Measurements from ENCODE around the gene CENPV. TPM values are rescaled to one million over a fixed set of nuclear protein-coding genes. Genes with fewer than 3 reads are reported as not detected.

CENPV gene
- total RNA-seq, 4 donors from 2014 or later, result 18.3 to 39.4 (median 28.5) TPM

DNA sequence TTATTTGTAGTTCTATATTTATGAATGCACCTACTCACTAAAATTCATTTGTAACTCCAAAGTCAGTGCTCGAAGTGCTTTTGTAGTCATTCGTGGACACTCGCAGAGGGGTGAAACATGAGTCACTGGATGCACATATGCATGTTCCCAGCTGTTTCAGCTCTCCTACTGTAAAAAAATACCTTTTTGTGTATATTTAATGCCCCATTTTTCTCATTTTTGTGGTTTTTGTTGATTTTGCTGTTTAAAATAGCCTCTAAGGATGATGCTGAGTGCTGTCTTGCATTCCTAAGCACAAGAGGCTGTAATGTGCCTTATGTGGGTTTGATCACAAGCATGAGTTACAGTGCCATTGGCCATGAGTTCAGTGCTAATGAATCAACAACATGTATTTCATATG lies 30.6 kb downstream of the CENPV start:
- H3K9me3 ChIP-seq, result no peaks in the 10 kb centered on the region
- no peak overlapping the region for H3K4me3 ChIP-seq
- intact Hi-C loops (cut with DNase I; ENCODE audit: low total_unique reads) (no loop called here), in situ Hi-C loops (cut with MboI; ENCODE audit: low sequenced_read_pairs in 4 of 4) (no loop called here)
- no peak for DNase-seq
- H3K27me3 ChIP-seq, result no peaks in the 10 kb centered on the region
- peaks cover 0 to 23% of the 10 kb centered on the region in 2 donors for H3K36me3 ChIP-seq
- ATAC-seq, result no peak
- H3K27ac ChIP-seq, result no peak overlapping the region
- TF ChIP-seq, protein P1, sequence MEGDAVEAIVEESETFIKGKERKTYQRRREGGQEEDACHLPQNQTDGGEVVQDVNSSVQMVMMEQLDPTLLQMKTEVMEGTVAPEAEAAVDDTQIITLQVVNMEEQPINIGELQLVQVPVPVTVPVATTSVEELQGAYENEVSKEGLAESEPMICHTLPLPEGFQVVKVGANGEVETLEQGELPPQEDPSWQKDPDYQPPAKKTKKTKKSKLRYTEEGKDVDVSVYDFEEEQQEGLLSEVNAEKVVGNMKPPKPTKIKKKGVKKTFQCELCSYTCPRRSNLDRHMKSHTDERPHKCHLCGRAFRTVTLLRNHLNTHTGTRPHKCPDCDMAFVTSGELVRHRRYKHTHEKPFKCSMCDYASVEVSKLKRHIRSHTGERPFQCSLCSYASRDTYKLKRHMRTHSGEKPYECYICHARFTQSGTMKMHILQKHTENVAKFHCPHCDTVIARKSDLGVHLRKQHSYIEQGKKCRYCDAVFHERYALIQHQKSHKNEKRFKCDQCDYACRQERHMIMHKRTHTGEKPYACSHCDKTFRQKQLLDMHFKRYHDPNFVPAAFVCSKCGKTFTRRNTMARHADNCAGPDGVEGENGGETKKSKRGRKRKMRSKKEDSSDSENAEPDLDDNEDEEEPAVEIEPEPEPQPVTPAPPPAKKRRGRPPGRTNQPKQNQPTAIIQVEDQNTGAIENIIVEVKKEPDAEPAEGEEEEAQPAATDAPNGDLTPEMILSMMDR (IDR thresholded peaks at IDR 0.05 in 4 of 5, conservative IDR thresholded peaks at IDR 0.05 in 1 of 5), result no peak
- no peak for TF ChIP-seq POLR2A (IDR thresholded peaks at IDR 0.05)
- no peaks in the 10 kb centered on the region for H3K4me1 ChIP-seq

DNA sequence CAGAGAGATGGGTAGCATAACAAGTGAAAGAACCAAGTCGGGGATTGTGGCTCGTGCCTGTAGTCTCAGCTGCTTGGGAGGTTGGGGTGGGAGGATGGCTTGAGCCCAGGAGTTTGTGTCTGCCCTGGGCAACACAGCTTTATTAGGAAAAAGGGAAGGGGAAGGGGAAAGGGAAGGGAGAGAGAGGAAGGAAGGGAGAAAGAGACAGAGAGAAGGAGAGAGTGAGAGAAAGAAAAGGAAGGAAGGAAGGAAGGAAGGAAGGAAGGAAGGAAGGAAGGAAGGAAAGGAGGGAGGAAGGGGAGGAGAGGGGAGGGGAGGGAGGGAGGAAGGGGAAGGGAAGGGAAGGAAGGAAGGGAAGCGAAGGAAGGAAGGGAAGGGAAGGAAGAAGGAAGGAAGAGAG lies 33.3 kb downstream of the CENPV start:
- H3K4me1 ChIP-seq, result no peaks in the 10 kb centered on the region
- DNase-seq (no peak), ATAC-seq (no peak)
- no peak overlapping the region for H3K4me3 ChIP-seq
- intact Hi-C loops (cut with DNase I; ENCODE audit: low total_unique reads), result no loop called here
- in situ Hi-C loops (cut with MboI; ENCODE audit: low sequenced_read_pairs in 4 of 4), result no loop called here
- no peaks in the 10 kb centered on the region for H3K36me3 ChIP-seq
- TF ChIP-seq, protein P1 (IDR thresholded peaks at IDR 0.05 in 4 of 5, conservative IDR thresholded peaks at IDR 0.05 in 1 of 5), result no peak
- TF ChIP-seq POLR2A (IDR thresholded peaks at IDR 0.05), result no peak
- H3K9me3 ChIP-seq, result no peaks in the 10 kb centered on the region
- no peaks in the 10 kb centered on the region for H3K27me3 ChIP-seq
- no peak overlapping the region for H3K27ac ChIP-seq

DNA sequence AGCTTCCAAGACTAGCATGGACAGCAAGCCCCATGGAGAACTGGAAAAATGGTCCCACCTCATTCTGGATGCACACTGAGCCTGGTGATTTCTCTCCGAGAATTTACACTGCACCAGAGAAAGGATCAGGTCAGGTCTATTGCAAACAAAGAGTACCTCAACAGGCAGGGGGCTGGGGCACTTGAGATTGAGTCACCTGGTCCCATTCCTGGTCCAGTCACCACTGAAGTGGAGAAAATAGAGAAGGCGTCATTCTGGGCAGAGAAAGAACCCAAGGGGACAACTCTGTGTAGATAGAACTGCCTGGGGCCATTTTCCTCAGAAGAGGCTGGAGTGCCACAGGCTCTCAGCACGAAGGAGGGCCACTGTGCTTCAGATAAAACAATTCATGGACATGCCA lies 38.4 kb downstream of the CENPV start:
- Histone ChIP-seq H3K4me3 (no peak overlapping the region), H3K9me3 (no peaks in the 10 kb centered on the region), H3K4me1 (no peaks in the 10 kb centered on the region), H3K27ac (no peak overlapping the region), H3K27me3 (no peaks in the 10 kb centered on the region), H3K36me3 (no peaks in the 10 kb centered on the region)
- no peak for ATAC-seq
- intact Hi-C loops (cut with DNase I; ENCODE audit: low total_unique reads) (no loop called here), in situ Hi-C loops (cut with MboI; ENCODE audit: low sequenced_read_pairs in 4 of 4) (no loop called here)
- no peak for DNase-seq
- TF ChIP-seq POLR2A (IDR thresholded peaks at IDR 0.05), result no peak
- TF ChIP-seq, protein P1 (IDR thresholded peaks at IDR 0.05 in 4 of 5, conservative IDR thresholded peaks at IDR 0.05 in 1 of 5), result no peak

DNA sequence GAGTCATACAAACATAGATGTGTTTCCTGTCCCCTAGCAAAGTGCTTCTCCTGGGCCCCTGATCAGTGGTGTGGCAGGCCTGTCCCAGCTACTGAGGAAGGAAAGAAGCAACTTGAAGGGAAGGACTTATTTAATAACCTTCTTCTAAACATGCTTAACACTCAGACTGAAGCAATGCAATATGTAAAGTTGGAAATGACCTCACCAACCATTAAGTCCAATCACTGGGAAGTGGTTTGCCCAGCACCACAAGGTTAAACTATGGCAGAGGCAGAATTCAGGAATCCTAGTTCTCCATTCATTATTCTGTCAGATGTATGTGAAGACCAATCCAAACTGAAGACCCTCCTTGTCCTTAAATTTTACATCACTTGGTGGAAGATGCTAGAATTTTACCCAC lies 39.1 kb downstream of the CENPV start:
- TF ChIP-seq POLR2A (IDR thresholded peaks at IDR 0.05), result no peak
- TF ChIP-seq, protein P1 (IDR thresholded peaks at IDR 0.05 in 4 of 5, conservative IDR thresholded peaks at IDR 0.05 in 1 of 5), result no peak
- H3K4me3 ChIP-seq, result no peak overlapping the region
- no peak for ATAC-seq
- no peaks in the 10 kb centered on the region for H3K36me3 ChIP-seq
- H3K9me3 ChIP-seq, result no peaks in the 10 kb centered on the region
- no peaks in the 10 kb centered on the region for H3K27me3 ChIP-seq
- H3K4me1 ChIP-seq, result no peaks in the 10 kb centered on the region
- intact Hi-C loops (cut with DNase I; ENCODE audit: low total_unique reads), result no loop called here
- no peak overlapping the region for H3K27ac ChIP-seq
- DNase-seq, result no peak
- in situ Hi-C loops (cut with MboI; ENCODE audit: low sequenced_read_pairs in 4 of 4), result no loop called here

All from gastrocnemius medialis (tissue), 4 donors.